NOMO-1 treated with dmso at 0.1 percent for 144 hours (cell line): ENCODE measurements around the gene OCEL1.
A peak's percentile ranks its signal among the peaks of the same experiment; 100 is the strongest.
"Not testable (repeated sequence)": the region's sequence is repeated elsewhere in the genome, so short reads cannot be mapped to it uniquely, and the experiment has no call there.

Experiments
- DNase-seq: peaks from one replicate; lab custom pipeline; 2025; ENCODE audit not compliant: unreplicated experiment; lab: John Stamatoyannopoulos, UW

OCEL1 gene, protein sequence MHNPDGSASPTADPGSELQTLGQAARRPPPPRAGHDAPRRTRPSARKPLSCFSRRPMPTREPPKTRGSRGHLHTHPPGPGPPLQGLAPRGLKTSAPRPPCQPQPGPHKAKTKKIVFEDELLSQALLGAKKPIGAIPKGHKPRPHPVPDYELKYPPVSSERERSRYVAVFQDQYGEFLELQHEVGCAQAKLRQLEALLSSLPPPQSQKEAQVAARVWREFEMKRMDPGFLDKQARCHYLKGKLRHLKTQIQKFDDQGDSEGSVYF

DNA sequence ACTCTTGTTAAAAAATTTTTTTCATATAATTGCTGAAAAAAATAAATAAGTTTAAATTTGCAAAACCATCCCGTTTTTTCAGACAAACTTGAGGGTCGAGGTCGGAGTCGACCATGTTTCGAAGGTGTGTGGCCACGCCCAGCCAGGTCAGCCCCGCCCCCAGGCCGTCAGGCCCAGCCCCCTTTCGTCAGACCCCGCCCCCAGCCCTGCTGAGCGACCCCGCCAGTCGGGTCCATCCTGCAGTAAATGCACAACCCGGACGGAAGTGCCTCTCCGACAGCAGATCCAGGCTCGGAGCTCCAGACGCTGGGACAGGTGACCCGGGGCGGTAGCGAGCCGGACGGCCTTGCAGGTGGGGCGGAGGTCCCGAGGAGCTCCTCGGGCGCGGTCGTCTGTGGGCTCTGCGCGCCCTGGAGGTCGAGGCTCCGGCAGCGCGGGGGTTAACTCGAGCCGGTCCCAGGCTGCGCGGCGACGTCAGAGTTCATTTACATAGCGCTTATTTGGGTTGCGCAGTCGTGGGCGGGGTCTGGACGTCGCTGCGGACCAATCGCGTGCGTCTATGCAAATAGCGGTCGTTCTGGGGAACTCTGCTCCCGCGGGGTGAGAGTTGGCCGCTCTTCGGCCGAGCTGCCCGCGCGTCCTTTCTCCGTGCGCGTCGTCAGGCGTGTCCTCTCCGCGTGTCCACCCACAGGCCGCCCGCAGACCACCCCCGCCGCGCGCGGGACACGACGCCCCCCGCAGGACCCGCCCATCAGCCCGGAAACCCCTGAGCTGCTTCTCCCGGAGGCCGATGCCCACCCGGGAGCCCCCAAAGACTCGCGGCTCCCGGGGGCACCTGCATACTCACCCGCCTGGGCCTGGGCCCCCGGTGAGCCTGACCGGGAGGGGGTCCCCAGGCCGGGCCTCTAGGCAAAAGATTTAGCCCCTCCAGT is at the start of gene OCEL1:
Gene OCEL1 (plus strand): TSS at position 225 of the 932 bp plus-strand sequence. CDS start 22 bp downstream, at position 247.
- DNase-seq, result peak; percentile 98

DNA sequence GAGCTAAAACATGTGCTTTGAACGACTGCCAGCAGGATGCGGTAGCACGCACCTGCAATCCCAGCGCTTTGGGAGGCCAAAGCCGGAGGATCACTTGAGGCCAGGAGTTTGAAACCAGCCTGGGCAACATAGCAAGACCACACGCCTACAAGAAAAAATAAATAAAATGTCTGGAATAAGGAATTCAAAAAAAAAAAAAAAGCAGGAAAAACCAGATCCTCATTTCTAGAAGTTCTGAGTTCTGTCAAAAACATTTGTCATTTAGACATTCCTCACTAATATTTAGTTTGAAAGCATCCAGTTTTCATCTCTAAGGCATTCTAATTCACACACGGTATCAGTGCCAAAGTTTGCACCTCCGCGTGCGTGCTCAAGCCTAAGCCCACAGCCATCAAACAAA is 47.7 kb upstream of the OCEL1 start:
- DNase-seq, result no peak

DNA sequence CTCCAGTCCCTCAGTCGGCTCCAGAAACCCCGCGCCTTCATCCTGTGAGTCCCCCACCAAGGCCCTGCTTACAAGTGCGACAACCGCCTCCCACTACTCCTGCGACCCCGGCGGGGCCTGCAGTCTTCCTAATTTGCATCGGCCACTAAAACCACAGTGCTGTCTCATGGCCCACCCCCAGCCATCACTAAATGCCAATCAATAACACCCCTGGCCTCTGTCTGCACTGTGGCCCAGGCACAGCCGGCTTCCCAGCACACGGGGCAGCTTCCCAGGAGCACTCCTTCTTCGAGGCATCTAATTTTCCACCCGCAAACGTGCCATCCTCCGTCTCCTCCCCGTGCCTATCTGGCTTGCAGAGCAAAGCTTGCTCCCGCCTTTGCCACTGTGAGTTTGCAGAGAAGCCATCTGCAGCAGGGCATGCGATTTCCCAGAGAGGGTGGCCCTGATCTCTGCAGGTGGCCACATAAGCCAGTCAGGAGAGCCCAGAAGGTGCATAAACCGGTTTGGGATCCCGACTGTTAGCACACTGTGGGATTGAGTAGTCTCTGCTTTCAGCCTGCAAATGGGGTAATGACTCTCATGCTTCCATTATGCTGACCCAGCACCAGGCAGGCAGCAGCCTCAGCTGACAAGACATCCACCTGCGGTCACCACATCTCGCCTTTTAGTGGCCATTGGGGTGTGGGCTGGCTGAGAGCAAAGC is 44.9 kb upstream of the OCEL1 start:
- DNase-seq, result no peak

DNA sequence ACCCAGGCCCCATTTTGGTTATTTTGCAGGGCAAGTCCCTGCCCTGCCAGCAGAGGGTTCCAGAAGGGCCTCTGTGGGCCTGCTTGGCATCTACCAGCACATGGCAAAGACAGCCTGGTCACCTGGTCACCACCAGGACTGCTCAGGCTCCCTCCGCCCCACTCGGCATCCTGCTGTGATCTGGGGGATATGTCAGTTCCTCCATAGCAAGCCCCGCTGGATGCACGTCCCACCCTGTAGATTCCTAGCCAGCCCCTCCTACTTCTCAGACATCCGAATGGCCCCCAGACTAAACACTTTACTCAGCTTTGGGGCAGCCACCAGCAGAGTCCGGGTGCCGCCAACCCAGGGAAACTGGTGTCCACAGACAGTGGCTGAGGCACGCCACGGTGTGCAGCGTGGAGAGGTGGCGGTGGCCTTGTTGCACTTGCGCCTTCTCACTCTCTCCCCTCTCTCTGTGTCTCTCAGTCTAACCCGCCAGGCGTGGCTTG is 42.7 kb upstream of the OCEL1 start:
- DNase-seq, result peak; percentile 52

DNA sequence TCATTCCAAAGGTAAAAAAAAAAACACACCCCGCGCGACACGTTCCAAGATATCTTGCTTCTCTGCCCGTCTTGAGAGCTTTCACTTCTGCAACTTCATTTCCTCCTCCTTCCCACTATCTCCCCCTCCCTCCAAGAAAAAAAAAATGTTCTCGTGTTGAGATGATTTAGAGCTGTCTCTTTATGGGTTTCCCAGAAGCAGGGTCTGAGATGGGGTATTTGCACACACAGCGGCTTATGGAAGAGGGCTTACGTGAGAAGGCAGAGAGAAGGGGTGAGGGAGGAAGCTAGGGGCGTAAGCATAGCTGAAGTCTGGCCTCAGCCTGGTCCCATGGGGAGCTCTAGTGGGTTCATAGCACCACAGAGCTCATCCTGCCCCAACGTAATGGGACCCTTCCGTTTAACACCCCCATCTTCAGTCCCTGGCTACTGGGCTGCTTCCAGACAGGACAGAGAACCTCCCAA is 42.1 kb upstream of the OCEL1 start:
- peak; percentile 76 for DNase-seq

DNA sequence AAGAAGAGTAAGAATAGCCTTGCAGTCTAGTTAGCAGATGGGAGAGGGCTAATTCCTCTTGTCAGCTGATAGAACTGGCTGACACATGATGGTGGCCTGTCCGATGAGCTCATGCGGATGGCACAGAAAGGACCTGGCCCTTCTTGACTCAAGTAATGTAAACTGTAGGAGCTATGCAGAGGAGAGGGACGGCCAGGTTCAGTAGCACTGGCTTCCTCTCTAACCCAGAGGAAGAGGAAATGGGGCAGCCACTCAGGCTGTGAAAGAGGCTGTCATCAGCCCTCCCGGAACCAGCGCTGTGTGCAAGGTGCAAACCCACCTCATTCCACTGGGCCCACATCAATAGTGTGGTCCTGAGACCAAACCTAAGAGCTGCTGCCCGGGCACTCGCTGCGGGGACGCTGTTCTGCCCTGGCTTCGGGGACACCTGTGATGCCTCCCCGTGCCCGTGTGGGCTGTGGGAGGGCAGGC is 41.6 kb upstream of the OCEL1 start:
- no peak for DNase-seq

DNA sequence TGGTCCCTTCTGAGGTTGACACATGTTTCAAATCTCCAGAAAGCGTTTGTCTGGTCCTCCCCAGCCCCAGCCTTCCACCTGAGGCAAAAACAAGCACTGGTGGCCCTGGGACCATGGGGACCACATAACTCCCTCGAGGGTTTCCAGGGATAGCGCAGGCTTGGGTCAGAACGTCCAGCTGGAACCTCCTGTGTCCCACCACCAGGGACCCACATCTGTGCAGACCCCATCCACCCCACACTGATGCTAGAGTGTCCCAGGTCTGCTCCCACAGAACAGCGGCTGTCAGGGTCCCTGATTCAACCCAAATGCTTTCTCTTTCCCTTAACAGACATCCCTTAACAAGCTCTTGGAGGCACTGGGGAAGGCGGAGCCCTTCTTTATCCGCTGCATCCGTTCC is 40.4 kb upstream of the OCEL1 start:
- no peak for DNase-seq

DNA sequence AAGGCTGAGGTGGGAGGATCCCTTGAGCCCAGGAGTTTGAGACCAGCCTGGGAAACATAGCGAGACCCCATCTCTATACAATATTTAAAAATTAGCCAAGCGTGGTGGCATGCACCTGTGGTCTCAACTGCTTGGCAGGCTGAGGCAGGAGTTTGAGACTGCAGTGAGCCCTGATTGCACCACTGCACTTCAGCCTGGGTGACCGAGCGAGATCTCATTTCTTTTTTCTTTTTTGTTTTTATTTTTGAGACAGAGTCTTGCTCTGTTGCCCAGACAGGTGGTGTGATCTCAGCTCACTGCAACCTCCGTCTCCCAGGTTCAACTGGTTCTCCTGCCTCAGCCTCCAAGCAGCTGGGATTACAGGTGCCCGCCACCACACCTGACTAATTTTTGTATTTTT is 34.3 kb upstream of the OCEL1 start:
- DNase-seq, result not testable (repeated sequence)

DNA sequence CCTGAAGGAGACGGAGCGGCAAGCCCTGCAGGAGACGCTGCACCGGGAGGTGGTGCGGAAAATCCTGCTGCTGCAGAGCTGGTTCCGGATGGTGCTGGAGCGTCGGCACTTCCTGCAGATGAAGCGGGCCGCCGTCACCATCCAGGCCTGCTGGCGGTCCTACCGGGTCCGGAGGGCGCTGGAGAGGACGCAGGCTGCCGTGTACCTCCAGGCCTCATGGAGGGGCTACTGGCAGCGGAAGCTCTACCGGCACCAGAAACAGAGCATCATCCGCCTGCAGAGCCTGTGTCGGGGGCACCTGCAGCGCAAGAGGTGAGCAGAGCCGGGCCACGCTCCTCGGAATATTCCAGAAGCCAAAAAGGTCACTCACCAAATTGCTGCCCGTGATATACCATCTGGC is 33.3 kb upstream of the OCEL1 start:
- DNase-seq, result no peak

DNA sequence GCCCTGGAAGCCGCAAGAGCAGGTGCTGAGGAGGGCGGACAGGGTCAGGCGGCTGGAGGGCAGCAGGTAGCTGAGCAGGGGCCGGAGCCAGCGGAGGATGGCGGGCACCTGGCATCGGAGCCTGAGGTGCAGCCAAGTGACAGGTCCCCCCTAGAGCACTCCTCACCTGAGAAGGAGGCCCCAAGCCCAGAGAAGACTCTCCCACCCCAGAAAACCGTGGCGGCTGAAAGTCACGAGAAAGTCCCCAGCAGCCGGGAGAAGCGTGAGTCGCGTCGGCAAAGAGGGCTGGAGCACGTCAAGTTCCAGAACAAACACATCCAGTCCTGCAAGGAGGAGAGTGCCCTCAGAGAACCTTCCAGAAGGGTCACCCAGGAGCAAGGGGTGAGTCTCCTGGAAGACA is 31.4 kb upstream of the OCEL1 start:
- DNase-seq, result no peak

DNA sequence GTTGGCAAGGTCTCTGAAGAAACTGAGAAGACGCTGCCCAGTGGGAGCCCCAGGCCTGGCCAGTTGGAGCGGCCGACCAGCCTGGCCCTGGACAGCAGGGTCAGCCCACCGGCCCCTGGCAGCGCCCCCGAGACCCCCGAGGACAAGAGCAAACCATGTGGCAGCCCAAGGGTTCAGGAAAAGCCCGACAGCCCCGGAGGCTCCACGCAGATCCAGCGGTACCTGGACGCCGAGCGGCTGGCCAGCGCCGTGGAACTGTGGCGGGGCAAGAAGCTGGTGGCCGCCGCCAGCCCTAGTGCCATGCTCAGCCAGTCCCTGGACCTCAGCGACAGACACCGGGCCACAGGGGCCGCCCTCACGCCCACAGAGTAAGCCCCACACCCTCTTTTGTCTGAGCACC is 30.9 kb upstream of the OCEL1 start:
- no peak for DNase-seq

DNA sequence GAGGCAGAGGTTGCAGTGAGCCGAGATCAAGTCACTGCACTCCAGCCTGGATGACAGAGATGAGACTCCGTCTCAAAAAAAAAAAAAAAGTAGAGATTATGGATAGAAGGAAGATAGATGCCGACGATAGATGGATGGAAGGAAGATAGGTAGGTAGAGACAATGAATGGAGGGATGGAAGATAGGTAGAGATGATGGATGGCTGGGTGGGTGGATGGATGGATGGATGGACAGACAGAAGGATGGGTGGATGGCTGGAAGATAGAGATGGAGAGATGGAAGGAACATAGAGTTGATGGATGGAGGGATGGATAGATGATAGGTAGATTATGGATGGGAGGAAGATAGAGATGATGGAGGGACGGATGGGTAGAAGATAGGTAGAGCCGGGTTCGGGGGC is 29.4 kb upstream of the OCEL1 start:
- DNase-seq, result no peak

DNA sequence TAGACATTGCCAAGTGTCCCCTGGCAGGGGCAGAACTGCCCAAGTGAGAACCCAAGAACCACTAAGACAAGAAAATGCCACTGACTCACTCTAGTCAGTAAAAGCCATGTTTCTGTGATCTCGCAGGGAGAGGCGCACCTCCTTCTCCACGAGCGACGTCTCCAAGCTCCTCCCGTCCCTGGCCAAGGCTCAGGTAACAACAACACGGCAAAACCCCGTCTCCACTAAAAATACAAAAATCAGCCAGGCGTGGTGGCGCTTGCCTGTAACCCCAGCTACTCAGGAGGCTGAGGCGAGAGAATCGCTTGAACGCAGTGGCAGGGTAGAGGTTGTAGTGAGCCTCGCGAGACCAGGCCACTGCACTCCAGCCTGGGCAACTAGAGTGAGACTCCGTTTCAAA is 28.4 kb upstream of the OCEL1 start:
- DNase-seq, result no peak

DNA sequence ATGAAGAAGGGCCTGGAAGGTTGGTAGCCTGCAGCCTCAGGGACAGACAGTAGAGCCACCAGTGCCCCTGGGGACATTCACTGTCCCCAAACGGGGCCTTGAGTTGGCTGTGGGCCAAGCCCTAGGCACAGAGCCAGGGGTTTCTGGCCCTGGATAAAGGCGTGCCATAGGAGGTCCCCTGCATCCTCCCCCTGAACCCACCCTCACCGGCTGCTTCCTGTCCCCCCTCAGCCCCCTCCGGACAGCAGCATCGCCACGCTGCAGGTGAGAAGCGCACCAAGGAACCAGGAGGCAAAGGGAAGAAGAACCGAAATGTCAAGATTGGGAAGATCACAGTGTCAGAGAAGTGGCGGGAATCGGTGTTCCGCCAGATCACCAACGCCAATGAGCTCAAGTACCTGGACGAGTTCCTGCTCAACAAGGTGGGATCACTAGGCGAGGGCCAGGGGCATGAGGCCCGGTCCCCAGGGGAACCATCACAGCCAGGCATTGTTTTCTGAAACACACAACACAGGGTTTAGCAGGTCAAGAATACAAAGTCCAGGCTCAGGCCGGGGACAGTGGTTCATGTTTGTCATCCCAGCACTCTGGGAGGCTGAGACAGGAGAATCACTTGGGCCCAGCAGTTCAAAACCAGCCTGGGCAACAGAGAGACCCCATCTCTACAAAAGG is 25.5 kb upstream of the OCEL1 start:
- no peak for DNase-seq

DNA sequence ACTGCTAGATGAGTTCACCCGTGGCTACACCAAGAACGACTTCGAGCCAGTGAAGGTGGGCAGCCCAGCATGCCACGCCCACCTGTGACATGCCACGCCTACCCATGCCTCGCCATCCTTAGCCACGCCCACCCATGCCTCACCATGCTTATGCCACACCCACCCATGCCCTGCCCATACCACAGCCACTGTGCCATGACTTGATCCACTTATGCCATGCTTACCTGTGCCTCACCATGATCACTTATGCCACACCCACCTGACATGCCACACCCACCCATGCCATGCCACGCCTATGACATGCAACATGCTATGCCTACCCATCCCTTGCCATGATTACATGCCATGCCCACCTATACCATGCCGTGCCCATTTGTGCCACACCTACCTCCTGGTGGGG is 23.8 kb upstream of the OCEL1 start:
- DNase-seq, result no peak

DNA sequence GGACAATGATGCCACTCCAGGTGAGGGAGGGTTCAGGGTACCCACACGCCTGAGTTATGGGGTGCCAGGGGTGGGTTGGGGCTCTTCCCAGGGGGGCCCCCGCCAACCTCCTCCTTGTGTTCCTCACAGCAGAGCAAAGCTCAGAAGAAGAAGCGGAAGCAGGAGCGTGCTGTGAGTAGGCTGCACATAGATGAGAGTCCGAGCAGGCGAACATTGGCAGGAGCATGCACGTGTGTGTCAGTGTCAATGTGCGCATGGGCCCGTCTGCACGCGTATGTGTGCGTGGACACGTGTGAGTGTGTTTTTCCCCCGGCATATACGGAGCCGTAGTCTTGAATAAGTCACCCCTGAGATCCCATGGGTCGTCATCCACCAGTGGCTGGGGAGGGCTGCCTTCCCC is 23.3 kb upstream of the OCEL1 start:
- DNase-seq, result no peak

DNA sequence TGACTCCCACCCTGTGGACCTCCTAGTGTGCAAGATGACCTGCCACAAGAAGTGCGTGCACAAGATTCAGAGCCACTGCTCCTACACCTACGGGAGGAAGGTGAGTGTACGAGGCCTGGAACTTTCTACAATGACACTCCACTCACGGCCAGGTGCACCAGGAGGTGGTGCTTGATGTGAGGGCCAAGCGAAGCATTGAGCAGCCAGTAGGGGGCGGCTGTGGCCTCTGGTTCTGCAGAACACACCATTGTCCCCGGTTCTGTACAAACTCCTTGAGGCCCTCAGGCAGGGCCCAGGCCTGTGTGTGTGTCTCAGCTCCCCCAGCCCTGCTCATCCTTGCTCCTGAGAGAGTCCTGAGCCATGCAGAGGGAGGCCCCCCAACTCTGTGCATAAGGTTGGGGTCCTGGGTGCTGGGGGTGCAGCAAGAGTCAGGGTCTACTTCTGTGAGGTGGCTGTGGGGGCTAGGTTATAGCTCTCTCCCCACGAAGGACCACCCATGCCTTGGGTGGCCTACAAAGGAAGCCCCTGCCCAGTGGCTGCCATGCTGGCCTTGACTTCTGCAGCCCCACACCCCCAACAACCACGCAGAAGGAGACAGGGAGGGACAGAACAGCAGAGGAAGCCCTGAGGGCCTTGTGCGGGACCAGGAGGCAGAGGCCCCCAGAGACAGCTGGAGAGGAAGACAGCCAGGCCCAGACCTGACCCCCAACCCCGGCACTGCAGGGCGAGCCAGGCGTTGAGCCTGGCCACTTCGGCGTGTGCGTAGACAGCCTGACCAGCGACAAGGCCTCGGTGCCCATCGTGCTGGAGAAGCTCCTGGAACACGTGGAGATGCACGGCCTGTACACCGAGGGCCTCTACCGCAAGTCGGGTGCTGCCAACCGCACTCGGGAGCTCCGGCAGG is 20.5 kb upstream of the OCEL1 start:
- no peak for DNase-seq

DNA sequence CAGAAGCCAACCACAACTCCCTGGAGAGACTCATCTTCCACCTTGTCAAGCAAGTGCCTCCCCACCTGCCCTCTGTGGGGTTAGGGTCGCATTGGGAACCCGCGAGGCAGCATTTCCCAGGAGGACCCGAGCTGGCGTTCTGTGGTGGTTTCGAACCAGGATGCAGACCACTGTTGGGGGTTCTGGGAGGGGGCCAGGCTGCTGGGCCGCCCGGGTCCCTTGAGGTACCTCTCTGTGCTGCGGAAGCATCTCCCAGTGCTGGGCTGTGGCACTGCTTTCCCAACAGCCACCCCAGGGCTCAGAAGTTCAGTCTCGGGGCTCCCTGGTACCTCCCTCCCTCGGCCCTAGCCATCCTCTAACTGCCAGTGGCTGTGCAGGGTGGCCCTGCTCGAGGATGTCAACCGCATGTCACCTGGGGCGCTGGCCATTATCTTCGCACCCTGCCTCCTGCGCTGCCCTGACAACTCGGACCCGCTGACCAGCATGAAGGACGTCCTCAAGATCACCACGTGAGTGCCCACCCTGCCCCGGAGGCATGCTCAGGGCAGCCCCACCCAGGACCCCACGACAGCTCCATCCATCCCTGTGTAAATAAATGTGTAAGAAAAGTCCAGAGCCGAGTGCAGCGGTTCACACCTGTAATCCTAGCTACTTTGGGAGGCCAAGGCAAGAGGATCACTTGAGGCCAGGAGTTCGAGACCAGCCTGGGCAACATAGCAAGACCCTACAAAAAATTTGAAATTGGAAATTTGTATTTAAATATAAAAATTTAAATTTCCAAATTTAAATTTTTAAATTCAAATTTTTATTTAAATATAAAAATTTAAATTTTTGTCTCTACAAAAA is 19.1 kb upstream of the OCEL1 start:
- no peak for DNase-seq
